GM21390 (cell line): ENCODE results near the gene MYD88.

ENCODE experiments used
- ATAC-seq: cut with Tn5 transposase; IDR thresholded peaks from one replicate; pipeline ENCODE4 v1.9.1; 2021; ENCODE audit not compliant: unreplicated experiment

MYD88 gene

GRCh38 chr3:38138349-38139190 lies at the start of gene MYD88:
TSS of gene MYD88 (plus strand) at chr3:38138661. CDS start at chr3:38138701, 40 bp downstream.
- ATAC-seq, result peak; percentile 44

- no peak for ATAC-seq
Observed at GRCh38 chr3:38089163-38089562, 49.3 kb upstream of the MYD88 start.

GRCh38 chr3:38090453-38090852 lies 48.0 kb upstream of the MYD88 start:
- ATAC-seq, result no peak

GRCh38 chr3:38094999-38095398 lies 43.5 kb upstream of the MYD88 start:
- ATAC-seq, result no peak

- no peak for ATAC-seq
Observed at GRCh38 chr3:38095669-38096483, 42.6 kb upstream of the MYD88 start.

GRCh38 chr3:38097446-38098375 lies 40.8 kb upstream of the MYD88 start:
- ATAC-seq, result no peak

GRCh38 chr3:38098376-38098723 lies 40.1 kb upstream of the MYD88 start:
- ATAC-seq, result no peak

GRCh38 chr3:38099518-38099917 lies 38.9 kb upstream of the MYD88 start:
- ATAC-seq, result no peak

GRCh38 chr3:38100498-38100897 lies 38.0 kb upstream of the MYD88 start:
- ATAC-seq, result no peak

GRCh38 chr3:38101811-38102443 lies 36.5 kb upstream of the MYD88 start:
- ATAC-seq, result no peak

- ATAC-seq, result no peak
Observed at GRCh38 chr3:38102444-38102814, 36.0 kb upstream of the MYD88 start.

- no peak for ATAC-seq
Observed at GRCh38 chr3:38105525-38105924, 32.9 kb upstream of the MYD88 start.

- ATAC-seq, result no peak
Observed at GRCh38 chr3:38107911-38108648, 30.4 kb upstream of the MYD88 start.

GRCh38 chr3:38108649-38109579 lies 29.5 kb upstream of the MYD88 start:
- ATAC-seq, result no peak

- no peak for ATAC-seq
Observed at GRCh38 chr3:38109580-38110313, 28.7 kb upstream of the MYD88 start.

- ATAC-seq, result no peak
Observed at GRCh38 chr3:38110314-38111050, 28.0 kb upstream of the MYD88 start.

GRCh38 chr3:38111201-38111600 lies 27.3 kb upstream of the MYD88 start:
- ATAC-seq, result no peak
